SK-N-SH treated with all-trans-retinoic acid at 6 μM for 48 hours (cell line): ENCODE results near the gene RTN4RL1.

ENCODE experiments used
- ARNTL ChIP-seq: fragments of 450-650 bp; formaldehyde crosslinking; IDR thresholded peaks from 2 replicates; pipeline ENCODE4 v1.5.0; 2020; ENCODE audit warnings: low read depth, mild to moderate bottlenecking, moderate library complexity, borderline replicate concordance
- PPARA ChIP-seq: fragments of 250-450 bp; sonication (Bioruptor Pico); IDR thresholded peaks from 2 replicates; pipeline ENCODE4 v1.5.0; 2020; ENCODE audit warnings: mild to moderate bottlenecking, borderline replicate concordance
- SNAI2 ChIP-seq: fragments of 250-450 bp; sonication (Bioruptor Pico); IDR thresholded peaks from 2 replicates; pipeline ENCODE4 v1.5.0; 2020; ENCODE audit warnings: mild to moderate bottlenecking, moderate library complexity
- ZC3H10 ChIP-seq: fragments of 250-450 bp; sonication (Bioruptor Pico); IDR thresholded peaks from 2 replicates; pipeline ENCODE4 v1.5.1; 2021; ENCODE audit warnings: mild to moderate bottlenecking, moderate library complexity
- ZFP3 ChIP-seq: fragments of 250-450 bp; sonication (Bioruptor Pico); IDR thresholded peaks from 2 replicates; pipeline ENCODE4 v1.5.0; 2020; ENCODE audit warnings: mild to moderate bottlenecking, moderate library complexity

GRCh38 chr17:1942066-1942365, 83.1 kb downstream of the RTN4RL1 start:
- TF ChIP-seq ARNTL (CRISPR knock-in tag) (no peak), PPARA (no peak), SNAI2 (CRISPR knock-in tag) (no peak), ZFP3 (CRISPR knock-in tag) (no peak), ZC3H10 (CRISPR knock-in tag) (no peak)
